ENCODE data around the gene HOTAIR.

The HOTAIR gene

DNA sequence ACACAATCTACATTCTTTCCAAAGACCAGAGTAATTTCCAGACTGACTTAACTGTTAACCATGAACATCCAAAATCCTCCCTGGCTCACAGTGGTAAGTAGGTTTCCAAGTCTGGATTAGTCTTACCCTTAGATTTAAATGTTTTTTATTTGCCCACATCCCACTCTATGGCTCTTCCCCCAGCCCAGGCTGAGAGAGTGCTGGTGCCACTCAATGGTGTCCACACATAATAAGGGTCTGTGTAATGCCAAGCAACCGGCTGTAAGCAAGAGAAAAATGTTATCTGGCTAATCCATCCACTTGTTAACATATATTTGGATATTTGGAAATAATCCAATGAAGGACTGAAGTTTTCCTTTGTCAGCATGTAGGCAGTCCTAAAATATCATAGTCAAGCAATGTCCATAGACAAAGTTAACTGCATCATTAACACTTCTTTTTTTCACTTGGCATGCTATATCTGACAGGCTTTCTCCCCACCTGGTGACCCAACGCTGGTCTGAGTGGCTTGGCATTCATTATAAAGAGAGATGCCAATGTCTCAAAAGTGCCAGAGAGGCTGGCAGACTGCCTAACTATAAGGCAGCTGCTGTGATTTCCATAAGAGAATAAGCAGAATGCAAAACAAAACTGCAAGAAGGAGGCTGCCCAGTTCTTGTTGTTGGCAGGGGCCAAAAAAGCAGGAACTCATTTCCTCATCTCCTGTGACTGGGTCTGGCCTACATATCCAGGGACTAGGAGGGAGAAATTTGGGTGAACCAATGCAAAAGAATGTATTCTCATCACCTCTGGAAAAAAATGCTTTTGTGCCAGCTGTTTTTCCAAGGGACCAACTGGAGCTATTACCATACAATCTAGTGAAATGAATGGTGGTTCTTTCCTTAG lies 50.0 kb downstream of the HOTAIR start:
- no peaks in the 10 kb centered on the region for H3K4me1 Mint-ChIP-seq (ENCODE audit: low read depth)
- H3K27me3 Mint-ChIP-seq (ENCODE audit: low read depth): peaks cover 89% of the 10 kb centered on the region
- no peak for DNase-seq (ENCODE audit: low spot score)
- H3K27ac Mint-ChIP-seq: no peak overlapping the region
- no peaks in the 10 kb centered on the region for H3K36me3 Mint-ChIP-seq (ENCODE audit: low read depth)
- no peaks in the 10 kb centered on the region for H3K9me3 Mint-ChIP-seq
- no peak overlapping the region for H3K4me3 Mint-ChIP-seq

DNA sequence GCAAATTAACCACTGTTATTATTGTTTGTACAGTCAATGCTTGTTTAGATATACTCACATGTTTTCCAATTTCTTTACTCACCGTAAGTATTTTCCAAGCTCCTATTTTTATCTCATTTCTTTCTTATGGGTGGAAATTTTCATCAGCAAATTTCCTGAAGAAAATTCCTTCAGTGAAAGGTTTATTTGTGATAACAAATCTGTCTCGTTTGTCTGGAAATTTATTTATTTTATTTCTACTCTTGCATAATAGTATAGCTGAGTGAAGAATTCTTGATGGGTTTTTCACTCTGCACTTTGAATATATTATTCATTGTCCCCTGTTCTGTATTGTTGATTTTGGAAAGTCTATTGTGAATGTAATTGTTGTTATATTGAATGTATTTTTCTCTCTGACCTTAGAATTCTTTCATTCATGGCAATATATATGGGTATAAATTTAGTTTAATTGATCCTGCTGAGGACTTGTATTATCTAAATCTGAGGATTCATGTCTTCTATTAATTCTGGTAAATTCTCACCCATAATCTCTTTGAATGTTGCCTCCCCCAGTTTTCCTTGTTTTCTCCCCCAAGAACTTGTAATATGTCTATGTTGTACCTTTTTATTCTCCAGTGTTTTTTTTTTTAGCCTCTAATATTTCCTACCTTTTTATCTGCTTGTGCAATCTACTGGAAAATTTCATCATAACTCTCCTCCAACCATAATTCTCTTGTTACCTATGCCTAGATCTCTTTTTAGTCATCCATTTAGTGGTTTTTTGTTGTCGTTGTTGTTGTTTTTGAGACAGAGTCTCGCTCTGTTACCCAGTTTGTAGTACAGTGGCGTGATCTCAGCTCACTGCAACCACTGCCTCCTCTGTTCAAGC lies 57.7 kb downstream of the HOTAIR start:
- H3K9me3 Mint-ChIP-seq: no peaks in the 10 kb centered on the region
- DNase-seq (ENCODE audit: low spot score): no peak
- no peak overlapping the region for H3K4me3 Mint-ChIP-seq
- no peaks in the 10 kb centered on the region for H3K36me3 Mint-ChIP-seq (ENCODE audit: low read depth)
- no peaks in the 10 kb centered on the region for H3K4me1 Mint-ChIP-seq (ENCODE audit: low read depth)
- peaks cover 58% of the 10 kb centered on the region for H3K27me3 Mint-ChIP-seq (ENCODE audit: low read depth)
- no peak overlapping the region for H3K27ac Mint-ChIP-seq
